Neuronal stem cell (in vitro differentiated cells): ENCODE data around the gene C2CD2L. TPM values are rescaled to one million over a fixed set of nuclear protein-coding genes. Genes with fewer than 3 reads are reported as not detected.
A peak's percentile ranks its signal among the peaks of the same experiment; 100 is the strongest.
"Not testable (repeated sequence)": the region's sequence is repeated elsewhere in the genome, so short reads cannot be mapped to it uniquely, and the experiment has no call there.

Experiments
- DNase-seq: peaks from one replicate; pipeline ENCODE4 v3.0.0-alpha.2; 2013; ENCODE audit warnings: low spot score
- H2AFZ ChIP-seq: one replicate; pipeline ENCODE4 v1.6.1; 2013; ENCODE audit warnings: mild to moderate bottlenecking, low read length, inconsistent platforms
- H2AK5ac ChIP-seq: 2 replicates; pipeline ENCODE4 v1.6.1; 2013; ENCODE audit warnings: low read depth, mild to moderate bottlenecking, inconsistent platforms, low read length, moderate library complexity, mixed read lengths
- H2BK120ac ChIP-seq: 2 replicates; pipeline ENCODE4 v1.6.1; 2013; ENCODE audit warnings: low read depth, mild to moderate bottlenecking, inconsistent platforms, low read length, moderate library complexity, mixed read lengths
- H2BK12ac ChIP-seq: one replicate; pipeline ENCODE4 v1.6.1; 2013; ENCODE audit warnings: low read length, inconsistent platforms
- H2BK15ac ChIP-seq: 2 replicates; pipeline ENCODE4 v1.6.1; 2013; ENCODE audit warnings: mild to moderate bottlenecking, low read length, inconsistent platforms, mixed read lengths
- H2BK5ac ChIP-seq: one replicate; pipeline ENCODE4 v1.6.1; 2013; ENCODE audit warnings: inconsistent platforms, mild to moderate bottlenecking, low read length, moderate library complexity
- H3K14ac ChIP-seq: one replicate; pipeline ENCODE4 v1.6.1; 2013; ENCODE audit warnings: low read length, inconsistent platforms
- H3K18ac ChIP-seq: 2 replicates; pipeline ENCODE4 v1.6.1; 2013; ENCODE audit warnings: low read length, inconsistent platforms
- H3K23ac ChIP-seq: 2 replicates; pipeline ENCODE4 v1.6.1; 2013; ENCODE audit warnings: low read depth, mild to moderate bottlenecking, mixed read lengths, low read length, inconsistent platforms; ENCODE audit not compliant: poor library complexity
- H3K27ac ChIP-seq: replicated peaks from 3 replicates; pipeline ENCODE4 v1.5.1; 2013; ENCODE audit warnings: low read length, inconsistent platforms
- H3K27me3 ChIP-seq, 3 experiments: 2 replicates each; pipeline ENCODE4 v1.6.1; 2013; ENCODE audit warnings: low read length in 3 of 3, mild to moderate bottlenecking in 2 of 3, inconsistent platforms in 1 of 3, low read depth in 1 of 3, mixed read lengths in 1 of 3, moderate library complexity in 1 of 3; ENCODE audit not compliant: control insufficient read depth in 3 of 3, insufficient read depth in 3 of 3
- H3K36me3 ChIP-seq, 2 donors: replicated peaks in 1 of 2; 2 replicates each; pipeline ENCODE4 v1.6.1; 2013; ENCODE audit warnings: low read length in 2 of 2; ENCODE audit not compliant: control insufficient read depth in 2 of 2, insufficient read depth in 2 of 2
- H3K4ac ChIP-seq: 2 replicates; pipeline ENCODE4 v1.6.1; 2013; ENCODE audit warnings: inconsistent platforms, mild to moderate bottlenecking, low read length, moderate library complexity
- H3K4me1 ChIP-seq, 2 donors: 1 replicate in 1 of 2; 2 replicates in 1 of 2; pipeline ENCODE4 v1.6.1; 2013; ENCODE audit warnings: low read length in 2 of 2, low read depth in 1 of 2; ENCODE audit not compliant: control insufficient read depth in 2 of 2, insufficient read depth in 1 of 2
- H3K4me2 ChIP-seq: one replicate; pipeline ENCODE4 v1.6.1; 2013; ENCODE audit warnings: mild to moderate bottlenecking, low read length, inconsistent platforms; ENCODE audit not compliant: insufficient read depth, poor library complexity, severe bottlenecking
- H3K4me3 ChIP-seq, 2 donors: 2 replicates each; pipeline ENCODE4 v1.5.1; 2013; ENCODE audit warnings: low read length in 2 of 2, mild to moderate bottlenecking in 2 of 2, inconsistent platforms in 1 of 2, moderate library complexity in 1 of 2
- H3K79me1 ChIP-seq: one replicate; pipeline ENCODE4 v1.6.1; 2013; ENCODE audit warnings: low read depth, mild to moderate bottlenecking, inconsistent platforms, low read length, moderate library complexity
- H3K9ac ChIP-seq: one replicate; pipeline ENCODE4 v1.6.1; 2013; ENCODE audit warnings: mild to moderate bottlenecking, low read depth, low read length, inconsistent platforms; ENCODE audit not compliant: poor library complexity
- H3K9me3 ChIP-seq, 2 donors: replicated peaks in 1 of 2; 2 replicates each; pipeline versions ENCODE3 to v1.6.1; 2013; ENCODE audit warnings: low read length in 2 of 2, mild to moderate bottlenecking in 2 of 2, inconsistent platforms in 1 of 2, low read depth in 1 of 2, mixed read lengths in 1 of 2, moderate library complexity in 1 of 2; ENCODE audit not compliant: control insufficient read depth in 2 of 2, insufficient read depth in 1 of 2
- H4K8ac ChIP-seq: one replicate; pipeline ENCODE4 v1.6.1; 2013; ENCODE audit warnings: low read depth, mild to moderate bottlenecking, inconsistent platforms, low read length, moderate library complexity
- H4K91ac ChIP-seq: one replicate; pipeline ENCODE4 v1.6.1; 2013; ENCODE audit warnings: low read length, low read depth, mild to moderate bottlenecking, inconsistent platforms; ENCODE audit not compliant: poor library complexity
- WGBS, 2 donors: extraction: QIAGEN DNeasy Blood & Tissue Kit; methylation state at CpG; one replicate each; pipeline ENCODE4 v1.1.7; 2013; ENCODE audit warnings: missing lambda C conversion rate in 2 of 2, mixed read lengths in 1 of 2; ENCODE audit not compliant: insufficient read length in 2 of 2, insufficient replicate concordance in 1 of 2; ENCODE audit errors: extremely low coverage in 2 of 2; 5-methylcytosine and 5-hydroxymethylcytosine counted together
- polyA plus RNA-seq, 2 experiments: library from polyadenylated mRNA; stranded (reverse); fragments of 200-250 nt; gene quantifications; one replicate each; pipeline ENCODE4 v1.2.3, GENCODE V29; 2013

C2CD2L gene
- polyA plus RNA-seq (2013, experiment 1 of 2), result 5.7 TPM
- polyA plus RNA-seq (2013, experiment 2 of 2), result 4.9 TPM

DNA sequence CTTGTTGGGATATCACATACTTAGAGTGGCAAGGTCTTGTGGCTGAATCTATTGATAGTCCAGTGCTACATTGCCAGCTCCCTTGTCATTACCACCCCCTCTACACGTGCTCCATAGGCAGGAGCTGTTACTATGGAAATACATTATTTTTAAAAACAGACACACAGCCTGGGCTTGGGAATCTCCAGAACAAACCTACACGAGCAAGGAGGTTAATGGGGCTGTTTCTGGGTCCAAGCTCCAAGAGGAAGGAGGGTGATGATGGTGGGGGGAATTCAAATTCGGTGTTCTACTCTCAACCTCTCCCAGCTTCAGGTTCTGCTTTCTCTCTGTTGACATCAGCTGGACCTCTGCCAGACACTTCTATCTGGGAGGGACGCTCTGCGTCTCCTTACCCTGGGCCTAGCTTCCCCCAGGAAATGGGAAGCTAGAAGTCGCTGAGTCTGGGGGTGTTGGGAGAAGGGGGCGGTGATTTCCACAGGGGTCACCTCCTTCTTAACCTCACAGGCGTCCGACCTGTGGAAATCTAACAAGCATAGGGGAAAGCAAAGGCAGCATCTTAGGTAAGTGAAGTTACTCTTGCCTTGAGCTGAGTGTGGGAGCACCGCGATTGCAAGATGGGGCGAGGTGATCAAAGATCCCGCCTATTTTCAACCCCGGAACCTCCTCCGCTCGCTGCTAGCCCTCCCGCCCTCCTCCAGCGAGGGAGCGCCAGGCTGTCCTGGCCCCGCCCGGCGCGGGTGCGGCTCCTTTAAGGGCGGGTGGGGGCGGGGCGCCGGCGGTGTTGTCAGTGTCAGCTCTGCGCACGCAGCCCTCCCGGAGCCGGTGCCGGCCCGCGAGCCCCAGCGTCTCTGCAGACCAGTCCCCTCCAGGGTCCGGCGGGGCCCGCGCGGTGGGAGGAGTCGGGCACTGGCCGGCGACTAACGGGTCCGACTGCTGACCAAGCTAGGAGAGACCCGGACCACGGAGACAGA is at the start of gene C2CD2L:
Gene C2CD2L, plus strand, starts transcription at position 781 of the 974 bp plus-strand sequence. CDS start 398 bp downstream, outside the sequence.
- no peak within 1 kb of the TSS for H3K4ac ChIP-seq
- H2BK15ac ChIP-seq, result no peak within 1 kb of the TSS
- DNase-seq, result peak; percentile 82
- no peak within 1 kb of the TSS for H3K14ac ChIP-seq
- peak within 1 kb of the TSS; percentile 59 to 89 for H3K4me3 ChIP-seq
- no peak within 1 kb of the TSS for H2BK120ac ChIP-seq
- no peak within 1 kb of the TSS for H4K8ac ChIP-seq
- H2BK5ac ChIP-seq, result no peak within 1 kb of the TSS
- peaks cover 12 to 21% of the 10 kb centered on the region in 2 donors for H3K4me1 ChIP-seq
- H3K79me1 ChIP-seq, result no peaks in the 10 kb centered on the region
- H2BK12ac ChIP-seq, result no peak within 1 kb of the TSS
- H3K27ac ChIP-seq, result no peak within 1 kb of the TSS
- peak within 1 kb of the TSS; percentile 8 for H3K23ac ChIP-seq
- H3K9me3 ChIP-seq, result no peaks in the 10 kb centered on the region
- H3K36me3 ChIP-seq, result peaks cover 1 to 15% of the 10 kb centered on the region in 2 donors
- H4K91ac ChIP-seq, result no peak within 1 kb of the TSS
- H2AFZ ChIP-seq, result peak within 1 kb of the TSS; percentile 79
- peak within 1 kb of the TSS; percentile 87 for H3K4me2 ChIP-seq
- H3K27me3 ChIP-seq, result peaks cover 0 to 5% (median 0%) of the 10 kb centered on the region in 3 experiments
- no CpG with 5 or more reads among the region's 49 CpGs for WGBS, 2 donors
- peak within 1 kb of the TSS; percentile 88 for H3K18ac ChIP-seq
- H2AK5ac ChIP-seq, result no peak within 1 kb of the TSS
- H3K9ac ChIP-seq, result peak within 1 kb of the TSS; percentile 83

DNA sequence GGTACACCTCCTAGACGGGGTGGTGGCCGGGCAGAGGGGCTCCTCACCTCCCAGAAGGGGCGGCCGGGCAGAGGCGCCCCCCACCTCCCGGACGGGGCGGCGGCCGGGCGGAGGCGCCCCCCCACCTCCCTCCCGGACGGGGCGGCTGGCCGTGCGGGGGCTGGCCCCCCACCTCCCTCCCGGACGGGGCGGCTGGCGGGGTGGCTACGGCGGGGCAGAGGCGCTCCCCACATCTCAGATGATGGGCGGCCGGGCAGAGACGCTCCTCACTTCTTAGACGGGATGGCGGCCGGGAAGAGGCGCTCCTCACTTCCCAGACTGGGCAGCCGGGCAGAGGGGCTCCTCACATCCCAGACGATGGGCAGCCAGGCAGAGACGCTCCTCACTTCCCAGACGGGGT is 48.0 kb upstream of the C2CD2L start:
- no CpG with 5 or more reads among the region's 35 CpGs for WGBS, 2 donors

DNA sequence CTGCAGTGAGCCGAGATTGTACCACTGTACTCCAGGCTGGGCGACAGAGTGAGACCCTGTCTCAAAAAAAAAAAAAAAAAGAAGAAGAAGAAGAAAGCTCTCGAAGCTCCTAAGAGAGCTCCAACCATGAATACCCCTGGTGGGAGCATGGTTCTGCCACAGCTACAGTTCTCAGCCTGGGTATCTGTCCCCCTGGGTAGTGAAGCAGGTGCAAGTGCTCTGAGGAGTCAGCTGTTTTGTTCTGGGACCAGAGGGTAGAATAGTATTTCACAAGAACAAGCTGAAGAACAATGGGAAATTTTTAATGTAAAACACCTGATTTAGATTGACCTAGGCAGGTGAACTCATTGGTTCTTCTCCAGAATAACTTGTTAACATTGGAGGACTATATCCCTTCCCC is 45.9 kb upstream of the C2CD2L start:
- WGBS, 2 donors, result no CpG with 5 or more reads among the region's 3 CpGs
- no peak overlapping the region for H2BK120ac ChIP-seq

More for the DNA sequence above, 48.0 kb upstream of the C2CD2L start:
- H2AFZ ChIP-seq, H3K18ac ChIP-seq, H3K4me3 ChIP-seq, DNase-seq, H3K4me2 ChIP-seq, H2BK120ac ChIP-seq, H3K9ac ChIP-seq, H3K14ac ChIP-seq, H3K27ac ChIP-seq, H4K91ac ChIP-seq, H3K27me3 ChIP-seq, H3K4ac ChIP-seq, H3K4me1 ChIP-seq, H4K8ac ChIP-seq, H3K9me3 ChIP-seq, H2BK12ac ChIP-seq, H2BK5ac ChIP-seq, H2BK15ac ChIP-seq, H3K23ac ChIP-seq, H2AK5ac ChIP-seq: not testable (repeated sequence)
- H3K79me1 ChIP-seq, result peaks cover 23% of the 10 kb centered on the region
- peaks cover 14 to 16% of the 10 kb centered on the region in 2 donors for H3K36me3 ChIP-seq

DNA sequence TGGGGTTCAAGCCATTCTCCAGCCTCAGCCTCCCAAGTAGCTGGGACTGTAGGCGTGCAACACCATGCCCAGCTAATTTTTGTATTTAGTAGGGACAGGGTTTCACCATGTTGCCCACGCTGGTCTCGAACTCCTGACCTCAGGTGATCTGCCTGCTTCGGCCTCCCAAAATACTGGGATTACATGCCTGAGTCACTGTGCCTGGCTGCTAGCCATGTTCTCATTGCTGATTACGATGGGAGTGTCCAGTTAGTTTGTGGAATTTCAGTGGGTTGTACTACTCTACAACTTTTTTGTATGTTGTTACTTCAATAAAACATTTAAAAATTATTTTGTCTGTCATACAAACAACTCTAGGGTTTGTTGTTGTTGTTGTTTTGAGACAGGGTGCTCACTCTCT is 44.4 kb upstream of the C2CD2L start:
- Histone ChIP-seq H3K14ac (no peak overlapping the region), H2BK12ac (no peak overlapping the region), H4K91ac (no peak overlapping the region), H3K27me3 (no peaks in the 10 kb centered on the region), H3K4ac (no peak overlapping the region), H3K79me1 (no peaks in the 10 kb centered on the region), H3K36me3 (no peaks in the 10 kb centered on the region), H4K8ac (no peak overlapping the region), H3K18ac (no peak overlapping the region), H3K4me3 (no peak overlapping the region), H2AK5ac (no peak overlapping the region), H3K9me3 (no peaks in the 10 kb centered on the region), H3K4me2 (no peak overlapping the region), H2BK5ac (no peak overlapping the region), H2AFZ (no peak overlapping the region), H3K27ac (no peak overlapping the region), H3K23ac (no peak overlapping the region), H2BK120ac (no peak overlapping the region), H3K4me1 (peaks cover 0 to 5% of the 10 kb centered on the region in 2 donors), H2BK15ac (no peak overlapping the region), H3K9ac (no peak overlapping the region)
- DNase-seq, result no peak
- WGBS, 2 donors, result no CpG with 5 or more reads among the region's 5 CpGs

More for the DNA sequence above, 45.9 kb upstream of the C2CD2L start:
- H2AFZ ChIP-seq, result no peak overlapping the region
- no peak overlapping the region for H2AK5ac ChIP-seq
- DNase-seq, result no peak
- H3K9me3 ChIP-seq, result no peaks in the 10 kb centered on the region
- no peak overlapping the region for H3K4ac ChIP-seq
- H3K79me1 ChIP-seq, result peaks cover 6% of the 10 kb centered on the region
- H3K27me3 ChIP-seq, result no peaks in the 10 kb centered on the region
- H3K4me1 ChIP-seq, result peaks cover 0 to 3% of the 10 kb centered on the region in 2 donors
- H3K27ac ChIP-seq, result no peak overlapping the region
- no peak overlapping the region for H2BK12ac ChIP-seq
- no peak overlapping the region for H3K4me3 ChIP-seq
- no peak overlapping the region for H3K14ac ChIP-seq
- H3K4me2 ChIP-seq, result no peak overlapping the region
- no peak overlapping the region for H4K8ac ChIP-seq
- no peaks in the 10 kb centered on the region for H3K36me3 ChIP-seq
- no peak overlapping the region for H2BK15ac ChIP-seq
- H2BK5ac ChIP-seq, result no peak overlapping the region
- H3K18ac ChIP-seq, result no peak overlapping the region
- H4K91ac ChIP-seq, result no peak overlapping the region
- no peak overlapping the region for H3K23ac ChIP-seq
- H3K9ac ChIP-seq, result no peak overlapping the region
